ENCODE measurements around the gene IL20RA.

The IL20RA gene

DNA sequence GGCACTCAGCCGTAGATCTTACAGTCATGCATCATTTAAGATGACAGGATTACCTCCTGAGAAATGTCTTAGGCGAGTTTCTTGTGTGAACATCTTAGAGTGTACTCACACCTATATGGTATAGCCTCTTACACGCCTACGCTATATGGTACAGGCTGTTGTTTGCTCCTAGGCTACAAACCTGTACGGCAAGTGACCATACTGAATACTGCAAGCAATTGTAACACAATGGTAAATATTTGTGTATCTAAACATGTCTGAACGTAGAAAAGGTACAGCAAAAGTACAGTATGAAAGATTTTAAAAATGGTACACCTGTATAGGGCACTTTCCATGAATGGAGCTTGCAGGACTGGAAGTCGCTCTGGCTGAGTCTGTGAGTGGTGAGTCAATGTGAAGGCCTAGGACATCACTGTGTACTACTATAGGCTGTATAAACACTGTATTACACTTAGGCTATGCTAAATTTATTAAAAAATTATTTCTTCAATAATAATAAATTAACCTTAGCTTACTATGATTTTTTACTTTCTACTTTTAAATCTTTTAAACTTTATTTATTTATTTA is 541 bp upstream of the IL20RA start:
- DNase-seq (ENCODE audit: low read depth), result no peak

GRCh38 chr6:137043710-137044365 is 927 bp downstream of the IL20RA start:
- DNase-seq (ENCODE audit: low read depth), result peak; percentile 22

GRCh38 chr6:137040393-137040792 is 4.4 kb downstream of the IL20RA start:
- DNase-seq (ENCODE audit: low read depth), result no peak

DNA sequence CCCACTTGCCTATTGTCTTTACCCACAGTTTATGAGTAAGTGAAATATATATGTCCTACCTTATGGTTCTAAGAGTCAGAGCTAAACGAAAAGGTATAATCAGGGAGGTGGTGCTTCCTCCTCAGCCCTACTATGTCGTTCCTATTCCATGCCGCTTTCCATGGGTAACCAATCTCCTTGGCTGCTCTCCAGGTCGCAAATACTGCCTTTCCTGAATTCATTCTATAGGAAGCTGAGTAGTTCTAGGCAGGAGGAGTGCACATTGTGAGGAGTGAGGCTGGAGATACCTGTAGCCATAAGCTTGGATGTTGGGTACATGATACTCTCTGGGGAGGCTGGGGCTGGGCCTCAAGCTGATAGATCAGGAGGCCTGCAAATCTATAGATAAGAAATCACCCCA is 5.8 kb downstream of the IL20RA start:
- DNase-seq (ENCODE audit: low read depth), result no peak

DNA sequence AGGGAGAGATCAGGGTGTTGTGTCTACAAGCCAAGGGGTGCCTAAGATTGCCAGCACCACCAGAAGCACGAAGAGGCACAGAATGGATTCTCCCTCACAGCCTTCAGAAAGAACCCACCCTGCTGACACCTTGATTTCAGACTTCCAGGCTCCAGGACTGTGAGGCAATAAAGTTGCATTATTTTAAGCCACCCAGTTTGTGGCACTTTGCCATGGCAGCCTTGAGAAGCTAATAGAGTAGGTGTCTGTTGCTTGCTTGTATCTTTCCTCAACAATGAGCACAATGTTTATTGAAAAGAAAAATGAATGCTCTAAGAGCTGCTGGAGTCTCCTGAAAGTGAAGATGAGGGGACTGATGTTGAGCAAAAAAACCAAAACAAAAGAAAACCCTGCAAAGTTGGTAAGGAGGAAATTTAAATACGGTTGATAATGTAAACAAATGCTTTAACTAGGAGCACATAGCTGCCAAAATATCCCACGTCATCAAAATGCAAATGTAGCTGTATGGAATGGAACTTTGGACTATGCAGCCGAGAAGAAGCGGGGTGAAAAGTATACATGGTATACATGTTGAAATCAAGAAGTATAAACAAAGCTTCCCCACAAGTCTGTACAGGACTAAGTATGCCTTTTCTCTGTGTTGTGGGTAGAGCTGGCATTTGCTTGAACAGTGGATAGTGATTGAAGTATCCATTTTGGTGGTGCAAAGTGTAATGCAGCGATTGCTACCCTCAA is 8.0 kb downstream of the IL20RA start:
- DNase-seq (ENCODE audit: low read depth), result no peak

DNA sequence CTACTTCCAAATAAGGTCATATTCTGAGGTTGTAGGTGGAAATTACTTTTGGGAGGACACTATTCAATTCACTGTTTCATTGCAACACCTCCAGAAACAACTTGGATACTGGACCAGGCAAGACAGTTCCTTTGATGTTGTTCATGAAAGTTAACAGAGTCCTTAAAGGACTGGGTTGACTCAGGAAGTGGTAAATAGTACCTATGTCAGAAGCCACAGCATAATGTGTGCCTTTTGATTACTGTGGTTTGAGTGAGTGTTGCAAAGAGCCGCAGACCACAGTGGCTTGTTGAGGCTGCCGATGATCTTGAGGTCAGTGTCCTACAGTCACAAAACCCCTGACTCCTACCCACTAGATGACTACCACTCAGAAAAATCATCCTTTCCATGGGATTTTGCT is 10.9 kb downstream of the IL20RA start:
- no peak for DNase-seq (ENCODE audit: low read depth)

- DNase-seq (ENCODE audit: low read depth), result no peak
Measured at GRCh38 chr6:137031122-137031521, 13.6 kb downstream of the IL20RA start.

GRCh38 chr6:137028912-137029311 is 15.9 kb downstream of the IL20RA start:
- DNase-seq (ENCODE audit: low read depth), result no peak

DNA sequence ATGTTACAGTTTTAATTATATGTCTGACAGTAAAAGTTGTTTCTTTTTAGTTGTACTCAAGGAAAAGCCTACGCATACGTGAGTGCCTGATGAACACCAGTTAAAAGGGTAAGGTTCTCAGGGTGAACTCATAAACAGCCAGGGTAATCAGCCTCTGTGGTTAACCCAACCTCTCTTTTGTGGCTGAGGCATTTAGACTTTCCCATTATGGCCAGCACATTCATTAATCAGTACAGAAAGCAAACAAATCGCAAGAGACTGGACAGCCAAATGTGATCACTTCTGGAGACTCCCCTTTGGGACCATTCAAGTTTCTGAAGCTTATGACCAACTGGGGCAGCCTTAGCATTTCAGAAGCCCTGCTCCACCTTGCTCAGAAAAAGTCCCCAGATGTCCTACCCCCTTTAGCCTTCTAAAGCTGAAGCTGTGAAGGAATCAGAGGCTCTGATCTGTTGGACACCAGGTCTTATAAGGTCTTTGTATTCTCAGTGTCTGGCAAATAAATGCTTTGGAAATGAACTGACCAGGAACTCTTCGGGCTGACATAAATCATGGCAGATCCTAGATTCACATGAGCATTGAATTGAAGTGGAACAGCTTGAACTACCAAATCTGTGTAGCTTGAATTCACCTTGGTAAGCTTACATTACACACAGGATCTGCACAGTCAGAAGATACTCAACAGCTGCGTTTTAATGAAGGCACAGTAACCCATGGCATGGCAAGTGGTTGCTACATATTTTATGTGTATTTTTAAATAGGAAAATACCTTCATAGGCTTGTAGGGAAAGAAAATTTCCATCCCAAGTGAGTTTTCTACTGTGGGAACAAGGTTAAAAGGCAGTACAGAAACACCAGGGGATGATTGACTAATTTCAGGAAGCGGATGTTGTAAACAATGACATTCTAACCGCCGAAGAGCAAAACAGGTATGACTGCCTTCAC is 18.7 kb downstream of the IL20RA start:
- DNase-seq (ENCODE audit: low read depth), result no peak

GRCh38 chr6:137024237-137024990 is 20.4 kb downstream of the IL20RA start:
- no peak for DNase-seq (ENCODE audit: low read depth)

DNA sequence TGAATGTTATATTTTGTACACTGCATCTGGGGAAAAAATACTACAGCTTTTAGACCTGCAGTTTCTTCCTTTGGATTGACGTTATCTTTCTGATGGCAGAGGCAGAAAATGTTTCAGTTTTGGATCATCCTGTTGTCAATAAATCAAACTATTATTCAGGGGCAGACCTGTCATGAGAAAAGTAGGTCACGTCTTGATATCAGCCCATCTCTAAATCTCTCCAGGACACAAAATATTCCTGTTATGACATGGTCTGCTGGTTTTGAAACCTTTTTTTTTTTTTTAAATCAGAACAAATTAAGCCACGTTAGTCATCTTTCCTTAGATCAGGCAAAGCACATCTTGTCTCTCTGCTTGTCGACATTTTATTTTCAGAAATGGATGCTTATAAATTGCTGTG is 24.0 kb downstream of the IL20RA start:
- DNase-seq (ENCODE audit: low read depth), result no peak

DNA sequence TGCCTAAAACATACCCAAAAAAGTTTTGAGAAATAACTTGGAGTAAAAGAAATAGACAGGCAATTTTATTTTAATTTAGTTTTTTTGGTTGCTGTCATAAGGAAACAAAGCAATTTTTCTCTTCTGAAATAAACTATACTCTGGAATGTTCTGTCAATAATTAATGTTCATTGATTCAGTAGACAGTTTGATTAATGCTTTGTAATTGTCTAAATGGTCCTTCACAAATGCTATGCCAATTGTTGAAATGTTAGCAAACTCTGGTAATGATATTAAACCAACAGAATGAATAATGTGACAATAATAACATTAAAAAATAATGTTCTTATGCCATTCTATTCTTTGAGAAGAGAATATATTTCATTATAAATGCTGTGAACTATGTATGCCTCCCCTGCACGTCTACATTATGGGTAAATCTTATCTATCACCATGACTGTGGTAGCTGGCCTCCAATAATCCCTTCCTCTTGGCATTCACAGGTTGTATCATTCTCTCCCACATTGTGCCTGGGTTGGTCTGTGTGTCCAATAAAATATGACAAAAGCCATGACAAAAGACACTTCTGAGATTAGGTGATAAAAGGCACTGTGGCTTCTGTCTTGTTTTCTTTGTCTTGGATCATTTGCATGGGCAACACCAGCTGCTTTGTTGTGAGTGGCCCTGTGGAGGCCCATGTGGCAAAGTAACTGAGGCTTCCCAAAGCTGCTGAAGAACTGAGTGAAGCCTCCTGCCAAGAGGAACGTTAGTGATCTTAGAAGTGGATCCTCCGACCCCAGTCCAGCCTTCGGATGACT is 25.1 kb downstream of the IL20RA start:
- no peak for DNase-seq (ENCODE audit: low read depth)

DNA sequence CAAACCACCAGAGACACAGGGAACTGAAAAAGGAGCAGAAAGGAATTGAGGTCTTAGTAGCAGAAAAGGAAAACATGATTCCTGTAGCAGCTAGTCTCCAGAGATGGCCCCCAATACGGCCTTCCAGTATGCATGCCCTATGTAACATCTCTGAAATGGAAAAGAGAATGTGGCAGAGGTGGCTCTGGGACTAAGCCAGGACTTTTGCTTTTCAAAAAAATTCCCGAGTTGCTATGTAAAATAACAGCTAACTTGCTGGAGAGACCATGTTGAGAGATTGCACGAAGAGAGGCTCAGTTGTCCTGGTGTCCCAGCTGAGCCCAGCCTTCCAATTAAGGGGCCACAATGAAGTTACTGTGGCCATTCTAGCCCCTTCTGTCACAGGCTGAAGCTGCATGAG is 27.7 kb downstream of the IL20RA start:
- DNase-seq (ENCODE audit: low read depth), result no peak

DNA sequence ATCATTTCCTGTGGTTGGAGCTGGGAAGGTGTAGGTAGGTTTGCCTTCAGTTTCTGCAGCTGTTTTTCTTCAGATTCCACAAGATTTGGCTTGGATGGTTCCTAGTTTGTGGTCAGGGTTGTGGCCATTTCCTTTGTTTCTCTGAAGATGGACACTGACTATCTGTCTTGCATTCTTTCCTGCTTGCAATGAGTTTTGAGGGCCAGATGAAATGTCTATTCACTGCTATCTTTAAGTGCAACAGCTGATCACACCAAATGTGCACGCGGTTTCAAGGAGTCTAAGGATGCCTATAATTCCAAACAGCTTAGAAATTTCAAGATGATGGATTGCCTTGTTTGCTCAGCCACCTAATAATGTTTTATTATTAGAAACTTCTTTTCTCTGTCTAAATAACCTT is 28.4 kb downstream of the IL20RA start:
- no peak for DNase-seq (ENCODE audit: low read depth)

- no peak for DNase-seq (ENCODE audit: low read depth)
Measured at GRCh38 chr6:137015943-137016342, 28.8 kb downstream of the IL20RA start.

- DNase-seq (ENCODE audit: low read depth), result no peak
Measured at GRCh38 chr6:137013738-137014602, 30.8 kb downstream of the IL20RA start.

DNA sequence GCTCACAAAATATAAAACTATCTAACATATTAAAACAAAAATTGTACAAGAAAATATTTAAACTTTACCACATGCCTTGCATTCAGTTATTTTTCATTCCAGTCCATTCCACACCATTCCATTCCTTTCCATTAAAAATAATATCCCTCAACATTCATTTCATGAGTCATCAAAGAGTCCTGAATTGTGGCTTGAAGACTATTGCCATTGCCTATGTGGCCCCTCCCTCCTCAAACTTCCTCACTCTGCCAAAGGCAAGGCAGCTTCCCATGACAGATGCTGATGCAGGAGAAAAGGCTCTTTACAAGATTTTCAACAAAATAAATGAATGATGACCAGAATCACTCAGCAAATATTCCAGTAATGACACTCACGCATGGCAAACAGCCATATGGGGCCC is 31.7 kb downstream of the IL20RA start:
- peak; percentile 48 for DNase-seq (ENCODE audit: low read depth)

DNA sequence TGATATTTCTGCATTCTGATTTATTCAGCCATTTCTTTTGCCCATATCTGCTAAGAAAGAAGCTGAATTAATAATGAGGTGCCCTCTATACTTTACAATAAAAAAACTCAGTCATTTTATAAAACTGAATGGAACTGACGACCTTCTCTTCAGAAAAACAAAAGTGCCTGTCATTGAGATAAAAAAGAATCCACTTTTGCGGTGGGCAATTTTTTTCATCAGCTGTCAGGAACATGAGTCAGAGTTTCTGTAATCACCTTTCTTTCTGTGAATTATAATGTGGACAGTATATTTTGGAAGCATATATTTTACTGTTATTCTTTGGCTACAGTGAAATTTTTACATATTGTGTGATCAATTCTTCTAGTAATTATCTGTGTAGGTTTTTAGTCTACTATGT is 33.4 kb downstream of the IL20RA start:
- DNase-seq (ENCODE audit: low read depth), result no peak

GRCh38 chr6:137010128-137010718 is 34.5 kb downstream of the IL20RA start:
- DNase-seq (ENCODE audit: low read depth), result no peak
